Breast epithelium (tissue), 3 donors: ENCODE data around the gene TRAM2.
A peak's percentile ranks its signal among the peaks of the same experiment; 100 is the strongest.

Experiments used
- CTCF ChIP-seq, 3 donors: fragments of 450-650 bp; IDR thresholded peaks; one replicate each; pipeline ENCODE4 v1.5.1; 2016 to 2017; ENCODE audit warnings: antibody characterized with exemption in 3 of 3, mild to moderate bottlenecking in 3 of 3, moderate library complexity in 3 of 3
- POLR2A ChIP-seq: fragments of 450-650 bp; IDR thresholded peaks from one replicate; pipeline ENCODE4 v1.6.1; 2016; ENCODE audit warnings: antibody characterized with exemption, mild to moderate bottlenecking, moderate library complexity
- POLR2AphosphoS5 ChIP-seq, 3 donors: sonication (generic); formaldehyde crosslinking; IDR thresholded peaks; one replicate each; pipeline ENCODE4 v1.6.1; 2017; ENCODE audit warnings: antibody characterized with exemption in 3 of 3

GRCh38 chr6:52598123-52598823 lies 21.4 kb upstream of the TRAM2 start:
- TF ChIP-seq CTCF (IDR thresholded peaks at IDR 0.05), result peak; percentile 47 to 67 (median 60)
- no peak for TF ChIP-seq POLR2A
- no peak for TF ChIP-seq POLR2AphosphoS5 (IDR thresholded peaks at IDR 0.05)
